Epithelial cell of esophagus (primary cell): ENCODE measurements around the gene LGALS1.

Experiments
- DNase-seq: peaks from one replicate; pipeline ENCODE4 v3.0.0; 2010; ENCODE audit warnings: low read depth
- H3K4me3 ChIP-seq: 2 replicates; pipeline ENCODE4 v1.5.1; 2011; ENCODE audit warnings: mild to moderate bottlenecking, low read length, control low read depth
- TF ChIP-seq, protein P1 (sequence below): IDR thresholded peaks from 2 replicates; pipeline ENCODE4 v1.5.1; 2011; ENCODE audit warnings: low read depth, mild to moderate bottlenecking, low read length, control low read depth, inconsistent platforms; ENCODE audit not compliant: insufficient read depth; ENCODE audit errors: missing control alignments

LGALS1 gene

GRCh38 chr22:37674951-37675929 lies at the start of gene LGALS1:
Gene LGALS1 (plus strand): TSS chr22:37675636. CDS start chr22:37675703, 67 bp downstream.
- TF ChIP-seq, protein P1, sequence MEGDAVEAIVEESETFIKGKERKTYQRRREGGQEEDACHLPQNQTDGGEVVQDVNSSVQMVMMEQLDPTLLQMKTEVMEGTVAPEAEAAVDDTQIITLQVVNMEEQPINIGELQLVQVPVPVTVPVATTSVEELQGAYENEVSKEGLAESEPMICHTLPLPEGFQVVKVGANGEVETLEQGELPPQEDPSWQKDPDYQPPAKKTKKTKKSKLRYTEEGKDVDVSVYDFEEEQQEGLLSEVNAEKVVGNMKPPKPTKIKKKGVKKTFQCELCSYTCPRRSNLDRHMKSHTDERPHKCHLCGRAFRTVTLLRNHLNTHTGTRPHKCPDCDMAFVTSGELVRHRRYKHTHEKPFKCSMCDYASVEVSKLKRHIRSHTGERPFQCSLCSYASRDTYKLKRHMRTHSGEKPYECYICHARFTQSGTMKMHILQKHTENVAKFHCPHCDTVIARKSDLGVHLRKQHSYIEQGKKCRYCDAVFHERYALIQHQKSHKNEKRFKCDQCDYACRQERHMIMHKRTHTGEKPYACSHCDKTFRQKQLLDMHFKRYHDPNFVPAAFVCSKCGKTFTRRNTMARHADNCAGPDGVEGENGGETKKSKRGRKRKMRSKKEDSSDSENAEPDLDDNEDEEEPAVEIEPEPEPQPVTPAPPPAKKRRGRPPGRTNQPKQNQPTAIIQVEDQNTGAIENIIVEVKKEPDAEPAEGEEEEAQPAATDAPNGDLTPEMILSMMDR = no peak
- peak within 1 kb of the TSS; percentile 46 for H3K4me3 ChIP-seq
- DNase-seq = peak; percentile 92

DNA sequence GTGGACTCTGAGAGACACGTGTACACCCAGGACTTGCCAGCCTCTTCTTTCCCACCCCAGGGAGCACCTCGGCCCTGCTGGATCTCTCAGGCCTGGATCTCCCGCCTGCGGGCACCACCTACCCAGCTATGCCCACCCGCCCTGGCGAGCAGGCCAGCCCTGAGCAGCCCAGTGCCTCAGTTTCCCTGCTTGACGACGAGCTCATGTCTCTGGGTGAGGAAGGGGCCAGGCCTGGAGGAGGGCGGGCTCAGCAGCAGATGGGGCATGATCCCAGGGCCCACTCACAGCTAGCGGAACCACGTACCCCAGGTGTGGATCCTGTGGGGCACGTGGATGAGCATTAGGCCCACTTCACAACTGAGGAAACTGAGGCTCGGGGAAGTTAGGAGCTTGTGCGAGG lies 49.7 kb upstream of the LGALS1 start:
- TF ChIP-seq, protein P1 = no peak
- H3K4me3 ChIP-seq = no peak overlapping the region
- DNase-seq = no peak

DNA sequence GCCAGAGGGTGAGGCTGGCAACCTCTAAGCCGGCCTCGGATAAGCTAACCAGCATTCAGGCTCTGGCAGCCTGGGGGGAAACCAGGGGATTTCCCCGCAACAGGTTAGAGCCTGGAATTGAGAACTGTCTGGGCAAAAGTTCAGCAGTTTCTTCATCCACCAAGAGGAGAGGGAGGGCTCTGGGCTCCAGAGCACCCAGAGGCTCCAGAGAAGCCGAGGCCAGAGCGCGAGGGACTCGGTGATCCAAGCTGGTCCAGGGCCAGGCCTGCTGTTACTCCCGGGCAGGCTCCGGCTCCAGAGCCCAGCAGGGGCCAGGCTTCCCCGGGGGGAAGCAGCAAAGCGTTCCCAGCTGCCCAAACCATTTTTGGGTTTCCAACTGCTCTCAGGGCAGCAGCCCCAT lies 49.3 kb upstream of the LGALS1 start:
- no peak for DNase-seq
- TF ChIP-seq, protein P1 = no peak
- H3K4me3 ChIP-seq = no peak overlapping the region

GRCh38 chr22:37626556-37627075 lies 48.8 kb upstream of the LGALS1 start:
- no peak overlapping the region for H3K4me3 ChIP-seq
- TF ChIP-seq, protein P1 = no peak
- no peak for DNase-seq

- TF ChIP-seq, protein P1 = no peak
- DNase-seq = no peak
- no peak overlapping the region for H3K4me3 ChIP-seq
These were observed 48.3 kb upstream of the LGALS1 start for GRCh38 chr22:37627121-37627520.

DNA sequence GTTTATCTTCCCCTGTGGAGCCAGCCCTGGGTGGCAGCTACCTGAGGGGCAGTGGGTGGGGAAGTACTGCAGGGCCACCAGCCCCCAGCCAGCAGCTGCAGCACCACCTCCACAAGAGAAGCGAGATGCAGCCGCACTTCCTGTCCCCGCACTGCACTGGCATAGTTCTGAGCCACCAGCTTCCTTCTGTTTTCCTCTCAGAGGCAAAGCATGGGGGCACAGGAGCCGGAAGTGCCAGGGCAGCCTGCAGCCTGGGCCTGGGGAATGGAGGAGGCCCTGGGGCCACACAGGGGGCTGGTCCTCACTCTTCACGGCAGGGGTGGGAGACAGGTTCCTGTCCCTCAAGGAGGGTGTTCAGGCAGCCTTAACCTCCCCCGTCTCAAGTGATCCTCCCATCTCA lies 47.9 kb upstream of the LGALS1 start:
- TF ChIP-seq, protein P1 = no peak
- DNase-seq = no peak
- H3K4me3 ChIP-seq = no peak overlapping the region

GRCh38 chr22:37628830-37629229 lies 46.6 kb upstream of the LGALS1 start:
- H3K4me3 ChIP-seq = no peak overlapping the region
- TF ChIP-seq, protein P1 = no peak
- no peak for DNase-seq
